GM12801 (cell line): ENCODE data around the gene PDZRN3.

Experiments used
- TF ChIP-seq, protein P1 (sequence below): IDR thresholded peaks from one replicate; pipeline ENCODE4 v1.5.1; 2011; ENCODE audit warnings: control low read depth; ENCODE audit not compliant: insufficient read length; ENCODE audit errors: extremely low read depth

PDZRN3 gene

DNA sequence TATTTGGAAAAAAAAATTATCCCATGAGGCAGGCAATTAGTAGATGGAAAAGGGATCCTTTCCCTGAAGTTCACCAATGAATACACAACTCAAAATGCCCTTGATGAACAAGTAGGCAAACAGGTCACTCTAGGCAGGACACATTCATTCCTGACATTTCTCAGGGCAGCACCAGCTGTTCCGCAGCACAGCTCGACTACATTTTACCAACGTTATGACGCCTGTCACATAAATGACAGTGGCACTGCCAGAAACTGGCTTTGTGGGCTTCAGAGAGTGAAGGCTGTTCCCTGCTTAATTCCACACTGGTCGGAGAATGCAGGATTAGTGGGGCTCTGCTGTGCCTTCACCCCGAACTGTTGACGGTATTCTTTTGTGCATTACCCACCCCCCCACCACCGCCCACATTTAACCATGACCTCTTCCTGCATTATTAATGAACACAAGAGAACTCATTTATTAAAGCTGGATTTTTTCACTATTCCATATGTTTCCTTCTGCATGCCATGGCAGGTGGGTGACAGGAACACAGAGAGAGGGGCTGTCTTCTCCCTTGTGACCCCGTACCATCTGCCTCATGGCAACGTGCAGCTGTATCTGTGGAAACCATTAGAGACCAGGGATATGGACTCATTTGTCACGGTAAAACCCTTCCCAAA is 197.6 kb downstream of the PDZRN3 start:
- TF ChIP-seq, protein P1, sequence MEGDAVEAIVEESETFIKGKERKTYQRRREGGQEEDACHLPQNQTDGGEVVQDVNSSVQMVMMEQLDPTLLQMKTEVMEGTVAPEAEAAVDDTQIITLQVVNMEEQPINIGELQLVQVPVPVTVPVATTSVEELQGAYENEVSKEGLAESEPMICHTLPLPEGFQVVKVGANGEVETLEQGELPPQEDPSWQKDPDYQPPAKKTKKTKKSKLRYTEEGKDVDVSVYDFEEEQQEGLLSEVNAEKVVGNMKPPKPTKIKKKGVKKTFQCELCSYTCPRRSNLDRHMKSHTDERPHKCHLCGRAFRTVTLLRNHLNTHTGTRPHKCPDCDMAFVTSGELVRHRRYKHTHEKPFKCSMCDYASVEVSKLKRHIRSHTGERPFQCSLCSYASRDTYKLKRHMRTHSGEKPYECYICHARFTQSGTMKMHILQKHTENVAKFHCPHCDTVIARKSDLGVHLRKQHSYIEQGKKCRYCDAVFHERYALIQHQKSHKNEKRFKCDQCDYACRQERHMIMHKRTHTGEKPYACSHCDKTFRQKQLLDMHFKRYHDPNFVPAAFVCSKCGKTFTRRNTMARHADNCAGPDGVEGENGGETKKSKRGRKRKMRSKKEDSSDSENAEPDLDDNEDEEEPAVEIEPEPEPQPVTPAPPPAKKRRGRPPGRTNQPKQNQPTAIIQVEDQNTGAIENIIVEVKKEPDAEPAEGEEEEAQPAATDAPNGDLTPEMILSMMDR: no peak

DNA sequence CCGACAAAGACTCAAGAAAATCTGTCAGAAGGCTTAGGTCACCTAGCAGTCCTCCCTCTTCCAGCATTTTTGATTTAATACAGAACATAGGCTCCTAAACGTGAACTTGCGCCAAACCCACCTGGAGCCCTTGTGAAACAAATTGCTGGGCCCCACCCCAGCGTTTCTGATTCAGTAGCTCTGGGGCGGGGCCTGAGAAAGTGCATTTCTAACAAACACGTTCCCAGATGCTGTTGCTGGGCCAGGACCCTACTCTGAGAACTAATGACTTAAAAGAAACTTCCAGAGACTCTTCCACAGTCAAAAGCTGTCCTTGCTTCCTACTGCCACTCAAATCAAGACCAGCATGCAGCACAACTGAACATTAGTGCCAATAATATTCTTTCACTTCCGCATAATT is 198.1 kb downstream of the PDZRN3 start:
- TF ChIP-seq, protein P1: no peak

DNA sequence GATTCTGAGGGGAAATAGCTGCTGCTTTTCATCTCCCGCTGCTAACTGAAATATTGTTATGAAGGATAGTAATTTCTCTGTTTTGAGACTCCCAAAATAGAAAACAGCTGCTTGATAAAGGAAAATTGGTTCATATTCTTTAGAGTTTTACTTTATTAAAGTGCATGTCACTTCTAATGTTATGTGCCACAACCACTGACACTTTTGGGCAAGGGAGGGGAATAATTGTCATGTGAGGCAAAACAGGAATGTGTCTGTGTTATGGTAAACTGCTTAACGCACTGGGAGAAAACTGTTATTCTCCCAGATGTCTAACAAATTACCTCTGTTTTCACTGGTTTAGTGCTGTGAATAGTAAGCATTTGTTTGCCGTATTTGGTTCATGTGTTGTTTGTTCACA is 201.6 kb downstream of the PDZRN3 start:
- TF ChIP-seq, protein P1: no peak

DNA sequence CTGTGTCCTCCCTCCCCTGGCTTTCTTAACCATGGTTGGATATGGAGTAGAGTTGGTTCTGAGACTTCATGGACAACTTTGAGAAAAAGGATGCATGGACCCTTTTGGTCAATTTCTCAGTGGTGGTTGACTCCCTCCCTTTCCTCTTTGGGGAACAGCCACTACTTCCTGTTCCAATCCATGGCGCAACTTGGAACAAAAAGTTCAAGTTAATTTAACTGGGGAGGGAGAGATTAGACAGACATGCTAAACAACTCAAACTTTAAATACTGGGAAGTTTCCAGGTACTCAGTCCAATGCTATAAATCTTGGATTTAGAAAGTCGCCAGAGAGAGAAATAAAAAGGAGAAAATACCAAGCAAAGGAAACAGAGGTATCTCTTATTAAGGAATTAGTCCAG is 202.2 kb downstream of the PDZRN3 start:
- TF ChIP-seq, protein P1: no peak

DNA sequence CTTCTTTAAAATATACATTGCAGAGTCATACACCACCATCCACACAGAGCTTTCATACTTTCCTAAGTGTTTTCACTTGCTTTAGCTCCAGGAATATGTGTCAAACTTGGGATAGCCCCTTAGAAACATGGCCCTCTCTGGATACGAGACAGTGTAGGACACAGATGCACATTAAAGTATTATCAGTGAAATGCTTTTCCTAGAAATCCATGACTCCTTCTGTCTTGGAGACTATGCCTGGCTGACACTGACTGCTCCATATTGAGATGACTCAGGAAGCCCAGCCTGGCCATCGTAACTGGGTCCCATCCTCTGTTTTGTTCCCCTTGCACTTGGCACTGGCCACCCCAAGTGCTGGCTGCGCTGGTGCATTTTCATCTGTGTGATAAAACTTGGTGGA is 204.8 kb downstream of the PDZRN3 start:
- TF ChIP-seq, protein P1: no peak

DNA sequence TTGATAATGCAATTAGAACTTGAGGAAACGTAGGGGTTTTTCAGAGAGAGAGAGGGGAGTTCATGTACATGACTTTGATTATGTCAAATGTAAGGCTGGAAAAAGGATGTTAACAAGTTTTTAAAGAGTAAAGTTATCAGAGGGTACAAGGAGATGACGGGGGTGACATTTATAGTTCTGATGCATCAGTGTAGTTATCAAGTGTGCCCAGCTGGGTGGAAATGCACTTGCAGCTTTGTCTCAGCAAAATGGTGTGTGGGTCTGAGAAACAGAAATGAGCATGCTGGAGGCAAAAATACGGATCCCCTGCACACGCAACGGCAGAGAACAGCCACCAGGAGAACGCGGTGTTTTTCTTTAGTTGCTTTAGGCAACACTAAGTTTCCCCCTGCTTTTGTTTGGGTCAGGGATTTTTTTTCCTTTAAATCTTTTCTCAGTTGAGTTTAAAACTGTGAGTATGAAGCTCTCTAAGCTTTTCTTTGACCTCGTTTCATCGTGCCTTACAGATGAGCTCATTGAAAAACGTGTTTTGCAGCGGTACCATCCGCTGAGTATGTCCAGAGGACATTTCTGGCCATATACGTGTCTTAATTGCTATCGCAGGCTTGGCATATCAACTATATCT is 205.4 kb downstream of the PDZRN3 start:
- TF ChIP-seq, protein P1: no peak

DNA sequence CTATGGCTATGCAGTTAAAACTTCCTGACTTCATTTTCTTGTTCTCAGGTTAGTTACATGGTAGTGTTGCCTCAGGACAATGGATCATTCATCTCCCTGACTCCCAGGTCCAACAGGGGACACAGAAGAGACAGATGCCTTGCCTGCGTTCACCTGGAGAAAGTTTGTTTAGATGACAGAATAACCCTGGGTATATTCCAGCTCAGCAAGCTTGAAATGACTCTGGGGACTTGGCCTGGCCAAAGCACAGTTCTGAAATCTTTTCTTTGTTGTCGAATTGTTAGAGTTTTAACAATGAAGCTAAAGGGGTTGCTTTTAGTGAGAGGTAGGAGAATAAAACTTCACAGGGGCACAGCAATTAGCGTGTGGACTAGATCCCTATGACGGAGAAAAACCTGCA is 206.1 kb downstream of the PDZRN3 start:
- TF ChIP-seq, protein P1: no peak
